Jurkat, Clone E6-1 (cell line): ENCODE results near the gene RAB3B.
A peak's percentile ranks its signal among the peaks of the same experiment; 100 is the strongest.

Experiments used
- DNase-seq: peaks from one replicate; pipeline ENCODE4 v3.0.0-alpha.2; 2011; ENCODE audit warnings: low read depth, low spot score
- H3K4me3 ChIP-seq: 2 replicates; pipeline ENCODE4 v1.5.1; 2011; ENCODE audit warnings: mild to moderate bottlenecking, low read length, control low read depth, moderate library complexity

The RAB3B gene

DNA sequence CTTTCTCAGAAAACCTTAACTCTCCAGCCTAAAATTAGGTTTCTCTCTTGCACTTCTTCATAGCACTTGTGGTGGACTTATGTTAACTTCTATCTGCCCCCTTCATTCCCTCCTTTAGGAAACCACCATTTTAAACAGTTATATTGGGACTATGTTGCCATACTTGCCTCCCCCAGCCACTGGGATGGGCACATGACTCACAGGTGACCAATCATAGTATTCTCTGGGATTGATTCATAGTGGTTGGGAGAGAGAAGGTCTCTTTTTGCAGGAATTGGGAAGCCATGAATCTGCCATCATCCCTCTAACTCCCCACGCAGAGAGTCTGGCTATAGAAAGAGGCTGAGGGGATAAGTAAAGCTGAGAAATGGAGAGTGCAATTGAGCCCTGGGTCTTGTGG lies 61.6 kb downstream of the RAB3B start:
- no peak for DNase-seq
- no peak overlapping the region for H3K4me3 ChIP-seq

DNA sequence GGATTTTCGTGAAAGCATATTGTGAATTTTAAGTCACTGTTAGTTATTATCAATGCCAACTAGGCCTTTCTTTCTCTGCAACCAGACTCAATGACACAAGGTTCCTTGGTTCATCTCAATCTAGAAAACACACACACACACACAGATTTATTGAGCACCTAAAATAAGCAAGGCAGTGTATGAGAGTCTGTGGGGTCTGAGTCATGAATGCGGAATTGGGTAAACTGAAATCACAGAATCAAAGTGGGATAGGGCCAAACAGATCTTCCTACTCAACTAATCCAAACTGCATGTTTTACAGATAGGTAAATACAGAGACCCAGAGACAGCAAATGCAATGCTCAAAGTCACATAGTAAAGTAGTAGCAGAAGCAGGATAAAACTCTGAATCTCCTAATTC lies 63.5 kb downstream of the RAB3B start:
- no peak overlapping the region for H3K4me3 ChIP-seq
- DNase-seq, result no peak

DNA sequence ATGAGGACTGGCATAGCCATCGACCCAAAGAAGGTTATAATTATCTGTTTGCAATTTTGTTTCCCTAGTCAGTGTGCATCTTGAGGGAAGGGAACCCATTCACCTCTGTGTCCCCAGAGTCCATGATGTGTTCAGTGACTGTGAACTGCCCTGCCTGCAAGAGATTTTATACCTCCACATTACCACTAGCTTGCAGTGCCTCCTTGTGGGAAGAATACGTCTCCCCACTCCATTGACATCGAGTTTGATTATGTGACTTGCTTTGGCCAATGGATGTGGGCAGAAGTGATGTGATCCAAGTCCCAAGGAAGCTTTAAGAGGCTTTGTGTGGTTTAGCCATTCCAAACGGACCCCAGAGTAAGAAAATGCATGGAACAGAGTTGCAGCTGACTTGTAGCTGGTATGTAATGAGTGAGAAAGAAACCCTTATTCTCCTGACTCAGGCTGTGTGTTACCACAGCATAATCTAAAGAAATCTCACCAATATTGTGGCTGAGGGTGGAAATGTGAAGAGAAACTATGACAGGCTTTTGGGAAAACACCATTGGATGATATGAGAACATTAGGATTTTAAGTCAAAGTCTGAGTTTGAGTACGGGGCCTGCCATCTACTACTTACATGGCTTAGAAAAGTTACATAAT lies 64.2 kb downstream of the RAB3B start:
- no peak overlapping the region for H3K4me3 ChIP-seq
- peak; percentile 23 for DNase-seq

DNA sequence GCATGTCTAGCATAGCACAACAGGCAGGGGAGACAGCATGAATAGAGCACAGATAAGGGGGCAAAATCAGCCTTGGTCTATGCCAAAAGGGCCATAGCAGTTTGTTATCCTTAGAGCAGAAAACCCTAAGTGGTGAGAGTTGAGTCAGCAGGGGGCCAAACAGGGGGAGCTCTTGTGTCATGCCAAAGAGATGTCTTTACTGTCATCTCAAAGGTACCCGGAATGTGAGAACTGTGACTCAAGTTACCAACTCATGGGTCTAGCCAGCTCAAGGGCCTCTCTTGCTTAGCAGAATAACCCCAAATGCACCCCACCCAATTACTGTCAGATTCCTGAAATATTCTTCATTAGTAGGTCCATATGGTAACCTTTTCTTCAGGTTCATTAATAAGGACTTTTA lies 66.0 kb downstream of the RAB3B start:
- no peak for DNase-seq
- H3K4me3 ChIP-seq, result no peak overlapping the region

DNA sequence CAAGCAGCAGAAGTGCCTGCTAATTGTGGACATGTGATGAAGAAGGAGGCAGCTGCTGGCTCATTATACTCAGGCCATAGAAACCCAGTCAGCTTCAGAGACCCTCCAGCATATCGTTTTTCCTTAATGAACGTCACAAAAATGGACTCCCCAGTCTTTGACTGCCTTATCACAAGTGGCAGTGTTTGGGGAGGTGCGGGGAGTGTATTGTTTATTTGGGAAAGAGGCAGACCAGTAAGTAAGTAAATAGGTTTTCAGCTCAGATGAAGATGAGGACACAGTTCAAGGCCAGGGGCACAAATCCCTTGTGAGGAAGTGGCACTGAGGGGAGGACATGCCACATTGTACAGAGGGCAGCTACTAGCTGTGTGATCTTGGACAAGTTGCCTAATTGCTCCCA lies 68.5 kb downstream of the RAB3B start:
- H3K4me3 ChIP-seq, result no peak overlapping the region
- DNase-seq, result no peak

DNA sequence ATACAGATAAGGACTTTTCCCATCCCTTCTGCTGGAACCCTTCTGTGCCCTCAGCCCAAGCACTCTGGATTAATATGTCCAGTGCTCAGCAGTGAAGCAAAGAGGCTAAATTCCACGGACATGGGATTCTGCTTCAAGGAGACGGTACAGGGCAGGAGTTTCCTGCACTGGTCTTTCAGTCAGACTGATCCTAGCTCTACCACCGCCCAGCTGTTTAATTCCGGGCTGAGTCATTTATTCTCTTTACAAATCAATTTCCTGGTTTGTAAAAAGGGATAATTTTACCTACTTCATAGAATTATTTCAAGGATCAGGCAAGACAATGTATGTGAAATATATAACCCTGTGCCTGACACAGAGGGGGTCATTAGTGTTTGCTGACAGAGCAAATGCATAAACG lies 70.4 kb downstream of the RAB3B start:
- no peak for DNase-seq
- no peak overlapping the region for H3K4me3 ChIP-seq

DNA sequence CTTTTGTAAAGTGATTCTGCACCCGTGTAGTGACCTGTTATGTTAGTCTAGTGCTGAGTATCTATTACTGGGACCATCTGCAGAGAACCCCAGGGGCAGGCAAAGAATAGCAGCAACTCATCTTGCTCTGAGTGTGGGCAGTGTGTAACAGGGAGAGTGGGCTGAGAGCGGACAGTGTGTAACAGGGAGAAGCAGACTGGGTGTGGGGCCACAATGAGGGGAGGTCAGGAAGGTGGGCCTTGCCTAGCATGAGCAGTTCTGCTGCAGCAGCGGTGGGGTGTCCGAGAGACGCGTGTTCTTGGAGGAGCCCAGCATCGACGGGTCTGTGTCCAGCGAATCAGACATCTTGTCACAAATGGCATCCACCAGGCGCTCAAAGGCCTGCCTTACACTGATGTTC lies 70.8 kb downstream of the RAB3B start:
- no peak overlapping the region for H3K4me3 ChIP-seq
- DNase-seq, result no peak

DNA sequence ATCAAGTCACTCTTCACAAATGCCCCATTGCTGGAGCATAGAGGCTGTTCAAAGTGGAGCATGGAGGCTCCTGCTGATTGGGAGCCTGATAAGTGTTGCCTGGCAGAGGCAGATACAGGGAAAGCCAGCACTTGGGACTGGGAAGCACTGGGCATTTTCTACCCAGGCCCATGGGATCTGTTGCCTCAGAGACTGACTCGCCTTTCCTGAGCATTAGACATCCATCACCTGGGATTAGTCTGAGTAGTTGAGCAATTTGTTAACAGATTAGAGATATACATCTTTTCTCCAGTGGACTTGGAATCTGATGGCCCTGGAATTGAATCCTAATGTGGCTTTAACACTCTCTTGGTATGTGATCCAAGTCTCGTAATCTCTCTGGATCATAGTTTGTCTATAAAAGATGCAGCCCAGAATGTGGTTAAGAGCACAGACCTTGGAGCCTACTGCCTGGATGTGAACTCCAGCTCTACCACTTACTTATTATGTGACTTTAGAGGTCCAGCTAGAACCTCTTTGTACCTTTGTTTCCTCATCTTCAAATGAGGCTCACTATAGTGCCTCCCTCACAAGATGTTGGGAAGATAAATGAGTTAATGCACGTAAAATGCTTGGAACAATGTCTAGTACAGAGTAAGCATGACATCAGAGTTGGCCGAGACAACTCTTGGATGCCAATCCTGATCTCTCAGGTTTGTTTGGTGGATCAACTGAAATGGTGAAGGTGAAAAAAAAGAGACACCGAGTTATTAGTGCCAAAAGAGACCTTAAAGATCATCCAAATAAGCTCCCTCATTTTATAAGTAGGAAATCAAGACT lies 73.7 kb downstream of the RAB3B start:
- DNase-seq, result no peak
- H3K4me3 ChIP-seq, result no peak overlapping the region

DNA sequence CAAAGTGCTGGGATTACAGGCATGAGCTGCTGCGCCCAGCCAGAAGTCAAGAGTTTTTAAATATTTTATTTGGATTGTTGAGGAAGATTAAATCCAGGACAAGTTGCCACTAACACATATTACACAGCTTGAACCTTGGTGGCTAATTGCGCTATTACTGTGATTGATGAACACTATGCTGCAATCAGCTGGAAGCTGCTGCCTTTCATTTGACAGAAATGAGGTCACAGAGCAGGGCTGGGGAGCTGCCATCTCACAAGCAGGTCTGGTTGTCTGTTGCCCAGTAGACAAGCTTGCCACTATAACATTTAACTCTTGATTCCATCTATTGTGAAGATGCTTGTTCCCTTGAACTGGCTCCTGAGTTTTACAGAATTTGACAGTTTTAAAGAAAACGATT lies 74.5 kb downstream of the RAB3B start:
- DNase-seq, result no peak
- H3K4me3 ChIP-seq, result no peak overlapping the region

DNA sequence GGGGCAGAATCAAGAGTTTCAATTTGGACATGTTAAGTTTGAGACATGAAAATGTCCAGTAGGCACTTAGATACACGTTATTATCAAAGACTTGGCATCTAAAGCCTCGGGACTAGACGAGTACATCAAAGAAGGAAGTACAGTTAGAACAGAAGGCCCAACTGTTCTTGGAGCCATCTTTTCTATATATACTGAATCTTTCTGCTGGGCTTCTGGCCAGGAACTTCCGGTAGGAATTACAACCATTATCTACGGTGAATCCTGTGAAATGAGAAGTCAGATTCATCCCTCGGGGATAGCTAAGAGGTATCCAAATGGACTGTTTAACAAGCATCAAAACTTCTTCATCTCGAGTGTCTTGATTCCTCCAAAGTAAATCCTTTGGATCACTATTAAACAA lies 77.6 kb downstream of the RAB3B start:
- DNase-seq, result no peak
- H3K4me3 ChIP-seq, result no peak overlapping the region

DNA sequence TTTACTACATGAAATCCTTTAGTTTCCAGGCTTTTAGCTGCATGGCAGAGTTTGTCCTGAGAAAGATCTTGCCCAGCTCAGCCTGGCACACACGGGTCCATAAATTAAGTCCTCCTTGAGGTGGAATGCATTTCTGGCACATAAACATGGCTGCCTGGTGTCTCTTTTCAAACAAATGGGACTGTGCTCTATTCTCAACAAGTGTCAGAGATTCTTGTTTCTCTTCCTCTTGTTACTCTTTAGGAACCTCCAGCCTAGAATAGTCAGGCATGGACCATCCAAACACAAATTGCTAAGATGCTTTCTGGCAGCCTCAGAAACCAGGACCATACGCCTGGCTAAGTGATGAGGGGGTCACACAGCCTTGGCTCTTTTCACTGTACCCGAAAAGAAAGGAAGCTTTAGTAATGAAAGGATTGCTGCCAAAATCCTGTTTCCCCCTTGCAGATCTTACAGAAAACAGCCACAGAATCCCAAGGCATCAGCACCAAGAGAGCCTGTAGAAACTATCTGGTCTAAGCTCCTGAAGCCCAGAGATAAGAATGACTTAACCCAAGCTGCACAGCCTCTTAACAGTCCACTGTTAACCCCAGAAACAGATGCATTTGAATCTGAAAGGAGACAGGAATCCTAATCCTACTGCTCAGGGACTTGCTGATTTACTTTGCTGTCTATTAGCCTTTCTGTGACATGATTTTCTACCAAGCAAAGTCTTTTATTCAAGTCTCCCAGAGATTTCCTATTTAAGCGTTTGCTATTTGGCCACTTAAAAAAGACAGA lies 80.1 kb downstream of the RAB3B start:
- H3K4me3 ChIP-seq, result no peak overlapping the region
- DNase-seq, result no peak

DNA sequence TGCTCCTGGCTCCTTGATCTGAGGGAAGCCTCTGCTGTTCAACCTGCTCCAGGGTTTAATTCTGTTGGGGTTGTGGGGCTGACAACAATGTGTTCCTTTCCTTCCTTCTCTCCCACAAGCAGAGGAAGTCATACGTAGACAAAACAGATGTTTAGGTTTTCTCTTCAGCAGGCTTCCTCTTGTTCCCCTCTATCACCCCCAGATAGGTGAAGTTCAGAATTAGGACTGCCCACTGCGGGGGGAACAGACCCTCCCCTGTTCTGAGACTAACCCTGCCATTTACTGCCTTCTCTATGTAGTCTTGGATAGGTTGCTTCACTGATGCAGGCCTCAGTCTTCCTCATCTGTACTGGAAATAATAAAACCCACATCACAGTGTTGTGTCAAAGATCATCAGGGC lies 82.0 kb downstream of the RAB3B start:
- DNase-seq, result peak; percentile 50
- H3K4me3 ChIP-seq, result no peak overlapping the region

DNA sequence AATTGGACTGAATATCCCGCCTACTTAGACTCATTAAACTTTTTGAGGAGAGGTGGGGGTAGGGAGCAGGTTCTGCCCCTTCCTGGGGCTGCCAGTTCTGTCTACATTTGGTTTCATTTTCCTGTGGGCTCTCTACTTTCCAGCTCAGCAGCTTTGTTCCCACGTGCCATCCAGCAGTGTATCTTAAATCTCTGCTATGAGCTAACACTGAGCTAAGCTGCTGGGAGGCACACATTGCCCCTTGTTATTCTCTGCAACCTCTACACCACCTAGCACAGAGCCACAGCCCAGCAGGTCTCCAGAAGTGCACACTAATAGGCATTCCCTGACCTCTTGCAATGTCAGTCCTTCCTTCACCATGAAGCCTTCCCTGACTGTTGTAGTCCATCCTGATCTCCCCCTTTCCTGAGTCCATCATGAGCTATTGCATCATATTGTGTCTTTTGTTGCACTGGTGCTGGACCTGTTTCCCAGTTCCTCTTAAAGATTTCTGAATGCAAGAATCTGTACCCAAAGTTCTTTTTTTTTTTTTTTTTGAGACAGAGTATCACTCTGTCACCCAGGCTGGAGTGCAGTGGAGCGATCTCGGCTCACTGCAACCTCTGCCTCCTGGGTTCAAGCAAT lies 83.3 kb downstream of the RAB3B start:
- DNase-seq, result peak; percentile 15
- no peak overlapping the region for H3K4me3 ChIP-seq

DNA sequence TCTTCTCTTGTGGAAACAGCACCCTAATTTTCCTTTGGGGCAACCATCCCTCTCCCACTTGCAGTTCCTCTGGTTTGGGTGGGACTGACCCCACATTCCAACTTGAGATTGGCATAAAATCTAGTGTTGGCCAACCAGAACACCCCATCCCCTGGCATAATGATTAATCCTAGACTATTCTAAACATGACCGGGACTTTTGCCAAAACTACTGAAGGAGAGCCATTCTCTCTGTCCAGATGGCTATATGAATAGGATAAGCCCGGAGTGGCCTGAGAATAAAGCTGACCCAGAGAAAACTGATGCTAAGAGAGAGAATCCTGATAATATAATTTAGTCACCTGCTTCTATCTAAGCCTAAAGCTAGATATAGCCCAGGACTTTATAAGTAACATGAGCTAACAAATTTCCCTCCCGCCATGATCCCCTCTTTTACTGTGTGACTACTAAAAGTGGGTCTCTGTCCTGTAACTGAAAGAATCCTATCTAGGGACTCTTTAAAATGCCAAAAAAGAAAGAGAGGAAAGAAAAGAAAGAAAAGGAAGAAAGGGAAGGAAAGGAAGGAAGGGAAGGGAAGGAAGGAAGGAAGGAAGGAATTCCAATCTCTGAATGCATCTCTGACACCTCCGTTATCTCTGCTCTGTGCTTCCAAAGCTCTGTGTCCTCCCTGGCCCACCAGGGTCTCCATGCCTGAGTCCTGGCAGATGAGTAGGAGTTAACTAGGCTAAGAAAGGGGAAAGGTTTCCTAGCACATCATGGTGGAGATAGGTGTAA lies 84.0 kb downstream of the RAB3B start:
- no peak overlapping the region for H3K4me3 ChIP-seq
- no peak for DNase-seq

DNA sequence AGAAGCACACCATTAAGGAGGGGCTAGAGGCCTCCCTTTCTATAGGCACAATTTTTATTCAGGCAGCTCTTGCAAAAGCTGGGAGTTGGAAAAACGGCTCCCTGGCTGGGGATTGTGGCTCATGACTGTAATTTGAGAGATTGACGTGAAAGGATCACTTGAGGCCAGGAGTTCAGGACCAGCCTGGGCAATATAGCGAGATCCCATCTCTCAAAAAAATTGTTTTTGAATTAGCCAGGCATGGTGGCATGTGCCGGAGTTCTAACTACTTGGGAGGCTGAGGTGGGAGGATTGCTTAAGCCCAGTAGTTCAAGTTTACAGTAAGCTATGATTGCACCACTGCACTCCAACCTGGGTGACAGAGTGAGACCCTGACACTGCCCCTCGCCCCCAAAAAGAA lies 88.0 kb downstream of the RAB3B start:
- H3K4me3 ChIP-seq, result no peak overlapping the region
- DNase-seq, result no peak

DNA sequence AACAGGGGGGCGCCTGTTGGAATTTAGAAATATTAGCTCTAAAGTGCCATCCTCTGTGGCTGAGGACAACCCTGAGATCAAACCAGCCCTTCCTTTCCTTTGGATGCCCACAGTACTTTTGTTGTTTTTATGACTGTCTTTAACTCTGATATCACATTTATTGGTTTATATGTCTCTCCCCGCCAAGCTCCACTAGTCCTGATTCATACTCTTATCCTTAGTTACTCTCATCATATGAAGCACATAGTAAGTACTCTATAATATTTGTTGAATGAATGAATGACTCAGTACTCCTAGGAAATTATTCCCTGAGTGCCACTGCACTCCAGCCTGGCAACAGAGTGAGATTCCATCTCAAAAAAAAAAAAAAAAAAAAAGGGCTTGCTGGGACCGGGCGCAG lies 89.3 kb downstream of the RAB3B start:
- no peak for DNase-seq
- H3K4me3 ChIP-seq, result no peak overlapping the region

DNA sequence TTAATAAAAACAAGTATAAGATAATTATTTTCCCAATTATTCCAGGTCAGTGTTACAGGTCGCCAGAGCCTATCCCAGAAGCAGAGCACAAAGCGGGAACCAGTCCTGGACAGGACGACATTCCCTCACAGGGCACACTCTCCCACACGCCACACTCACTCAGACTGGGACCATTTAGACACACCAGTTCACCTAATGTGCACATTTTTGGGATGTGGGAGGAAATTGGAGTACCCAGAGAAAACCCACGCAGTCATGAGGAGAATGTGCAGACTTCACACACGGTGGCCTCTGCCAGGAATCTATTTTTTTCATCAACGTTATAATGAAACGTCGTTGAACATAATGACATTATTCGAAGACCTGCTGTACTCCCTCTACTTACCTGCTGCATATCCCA lies 91.5 kb downstream of the RAB3B start:
- DNase-seq, result no peak

DNA sequence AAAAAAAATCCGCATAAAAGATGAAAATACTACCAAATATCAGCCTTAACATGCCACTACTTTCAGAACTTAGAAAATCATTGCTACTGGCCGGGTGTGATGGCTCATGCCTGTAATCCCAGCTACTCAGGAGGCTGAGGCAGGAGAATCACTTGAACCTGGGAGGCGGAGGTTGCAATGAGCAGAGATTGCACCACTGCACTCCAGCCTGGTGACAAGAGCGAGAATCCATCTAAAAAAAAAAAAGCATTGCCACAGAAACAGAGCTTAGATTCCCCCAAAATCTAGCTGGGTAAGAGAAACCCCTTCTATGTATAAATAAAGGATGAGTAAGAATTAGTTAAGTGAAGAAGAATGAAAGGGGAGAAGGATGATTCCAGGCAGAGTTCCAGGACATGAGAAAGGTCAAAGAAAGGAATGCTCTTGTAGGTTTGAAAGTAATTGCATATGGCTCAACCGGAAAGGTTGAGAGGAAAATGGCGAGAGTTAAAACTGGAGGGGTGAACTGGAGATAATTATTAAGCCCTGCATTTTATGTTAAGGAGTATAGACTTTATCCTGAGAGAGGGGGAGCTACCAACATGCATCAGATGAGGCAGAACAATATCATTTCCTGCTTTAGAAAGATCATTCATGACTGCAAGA lies 92.3 kb downstream of the RAB3B start:
- no peak for DNase-seq
- no peak overlapping the region for H3K4me3 ChIP-seq

More for the DNA sequence above, 91.5 kb downstream of the RAB3B start:
- no peak overlapping the region for H3K4me3 ChIP-seq

DNA sequence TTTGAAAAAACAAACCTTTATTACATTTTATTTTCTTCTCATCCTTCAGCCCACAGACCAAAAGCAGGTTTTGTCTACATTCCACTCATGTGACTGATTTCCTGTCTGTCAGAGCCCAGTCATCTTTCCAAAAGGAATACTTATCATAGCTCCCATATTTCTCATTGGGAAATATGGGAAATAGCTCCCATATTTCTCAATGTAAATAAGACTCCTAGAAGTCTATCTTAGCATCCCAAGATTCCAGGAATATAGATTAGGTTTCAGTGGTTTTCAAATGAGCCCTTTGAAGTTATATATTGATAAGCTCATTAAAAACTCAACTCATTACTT lies 92.8 kb downstream of the RAB3B start:
- DNase-seq, result no peak
- no peak overlapping the region for H3K4me3 ChIP-seq
